Epithelial cell of esophagus (primary cell): ENCODE data around the gene SHLD3.
"Not testable (repeated sequence)": the region's sequence is repeated elsewhere in the genome, so short reads cannot be mapped to it uniquely, and the experiment has no call there.

Source experiments
- DNase-seq: peaks from one replicate; pipeline ENCODE4 v3.0.0; 2010; ENCODE audit warnings: low read depth
- H3K4me3 ChIP-seq: 2 replicates; pipeline ENCODE4 v1.5.1; 2011; ENCODE audit warnings: mild to moderate bottlenecking, low read length, control low read depth
- CTCF ChIP-seq: IDR thresholded peaks from 2 replicates; pipeline ENCODE4 v1.5.1; 2011; ENCODE audit warnings: low read depth, mild to moderate bottlenecking, low read length, control low read depth, inconsistent platforms; ENCODE audit not compliant: insufficient read depth; ENCODE audit errors: missing control alignments

The SHLD3 gene, protein sequence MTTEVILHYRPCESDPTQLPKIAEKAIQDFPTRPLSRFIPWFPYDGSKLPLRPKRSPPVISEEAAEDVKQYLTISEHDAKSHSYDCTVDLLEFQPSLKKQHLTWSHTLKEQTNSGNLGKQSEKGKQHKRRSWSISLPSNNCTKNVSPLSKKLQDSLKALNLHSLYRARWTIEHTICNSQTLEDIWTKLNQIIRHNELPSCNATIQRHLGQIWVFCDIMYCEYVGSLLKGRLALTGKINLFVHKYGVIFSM

DNA sequence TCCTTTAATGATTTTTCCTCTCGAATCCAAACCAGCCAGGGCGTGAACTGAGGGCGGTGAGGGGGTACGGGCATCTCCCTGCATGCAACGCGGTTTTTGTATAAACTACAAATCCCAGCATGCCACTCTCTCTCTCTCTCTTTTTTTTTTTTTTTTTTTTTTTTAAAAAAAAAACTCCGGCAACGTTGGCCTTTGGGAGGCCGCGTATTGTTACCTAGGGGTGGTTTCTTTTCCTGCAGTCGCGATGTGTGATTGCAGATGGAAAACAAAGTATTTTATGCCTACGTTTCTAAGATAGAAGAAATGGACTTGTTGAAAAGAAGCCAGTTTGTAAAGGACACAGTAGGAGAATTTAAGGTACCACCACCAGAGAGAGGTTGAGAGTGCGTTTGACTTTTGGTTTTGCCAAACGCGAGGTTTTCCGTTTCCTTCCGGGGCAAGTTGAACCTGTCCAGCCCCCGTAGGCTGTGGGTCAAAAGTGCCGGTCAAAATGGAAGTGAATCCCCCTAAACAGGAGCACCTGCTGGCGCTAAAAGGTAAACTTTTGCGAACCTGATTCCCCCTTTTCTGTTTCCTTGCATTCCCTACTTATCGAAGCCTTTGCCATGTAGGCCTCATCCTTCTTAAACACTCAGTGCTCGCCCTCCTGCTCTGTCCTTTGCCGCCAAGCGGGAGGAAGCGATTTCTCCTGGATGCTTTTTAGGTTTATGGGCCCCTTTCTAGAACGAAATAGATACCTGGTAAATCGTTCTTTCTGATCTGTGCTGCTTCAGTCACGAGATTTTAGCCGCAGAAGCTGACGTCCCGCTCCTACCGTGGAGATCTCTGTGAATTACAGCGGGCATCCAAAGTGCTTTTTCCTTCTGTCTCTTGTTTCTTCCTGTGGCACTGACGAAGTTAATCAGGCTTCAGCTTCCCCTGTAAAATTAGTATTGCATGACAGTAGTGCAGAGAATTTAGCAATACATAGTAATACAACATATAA, at the start of gene SHLD3, which contains the start of gene TRAPPC13:
Gene SHLD3 (plus strand): TSS at position 457 of the 985 bp plus-strand sequence. CDS start 4,561 bp downstream, outside the sequence.
Gene TRAPPC13 (plus strand): TSS at position 457 of the 985 bp plus-strand sequence. CDS start 34 bp downstream, at position 491.
- peak; percentile 84 for DNase-seq
- peak within 1 kb of the TSS; percentile 97 for H3K4me3 ChIP-seq
- TF ChIP-seq CTCF = no peak

DNA sequence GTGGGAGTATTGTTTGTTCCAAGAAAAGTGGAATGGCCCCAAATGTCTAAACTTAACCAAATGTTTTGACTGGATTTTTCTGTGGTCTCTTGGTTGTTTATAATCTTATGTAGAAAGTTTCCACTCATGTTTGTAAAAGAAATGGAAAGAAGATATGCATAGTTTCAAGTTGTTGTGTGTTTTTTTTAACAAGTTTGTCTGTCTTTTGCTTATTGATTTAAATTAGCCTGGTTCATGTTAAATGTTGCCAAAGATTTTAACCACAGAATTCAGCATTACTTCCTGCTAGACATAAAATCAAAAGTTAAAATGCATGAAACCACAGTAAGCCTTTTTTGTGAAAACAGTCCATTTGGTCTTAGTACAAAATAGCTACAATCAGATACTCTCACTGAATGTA, 47.7 kb upstream of the SHLD3 start:
- no peak overlapping the region for H3K4me3 ChIP-seq
- no peak for TF ChIP-seq CTCF
- no peak for DNase-seq

DNA sequence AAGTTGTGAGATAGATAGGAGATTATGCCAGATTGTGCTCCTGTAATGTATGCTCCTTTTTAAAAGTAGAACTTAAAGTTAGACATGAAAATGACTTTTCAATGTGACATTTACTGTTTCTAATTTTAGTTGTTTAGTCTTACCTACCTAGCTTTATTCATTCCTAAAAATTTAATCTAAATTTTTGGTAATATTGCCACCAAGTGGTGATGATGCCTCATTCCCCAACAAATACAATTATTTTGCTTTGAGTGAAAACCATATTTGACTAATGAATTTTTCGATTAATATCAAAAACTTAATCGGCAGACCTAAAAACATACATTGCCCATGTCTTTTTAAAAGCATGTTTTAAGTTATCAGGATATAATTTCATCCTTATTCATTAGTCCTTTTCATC, 36.1 kb upstream of the SHLD3 start:
- DNase-seq = no peak
- TF ChIP-seq CTCF = no peak
- no peak overlapping the region for H3K4me3 ChIP-seq

DNA sequence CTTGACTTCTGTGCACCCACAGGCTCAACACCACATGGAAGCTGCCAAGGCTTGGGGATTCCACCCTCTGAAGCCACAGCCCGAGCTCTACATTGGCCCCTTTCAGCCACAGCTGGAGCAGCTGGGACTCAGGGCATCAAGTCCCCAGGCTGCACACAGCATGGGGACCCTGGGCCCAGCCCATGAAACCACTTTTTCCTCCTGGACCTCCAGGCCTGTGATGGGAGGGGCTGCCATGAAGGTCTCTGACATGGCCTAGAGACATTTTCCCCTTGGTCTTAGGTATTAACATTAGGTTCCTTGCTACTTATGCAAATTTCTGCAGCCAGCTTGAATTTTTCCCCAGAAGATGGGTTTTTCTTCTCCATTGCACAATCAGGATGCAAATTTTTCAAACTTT, 23.1 kb upstream of the SHLD3 start:
- DNase-seq, H3K4me3 ChIP-seq: not testable (repeated sequence)

- peak; percentile 92 for DNase-seq
- no peak overlapping the region for H3K4me3 ChIP-seq
- TF ChIP-seq CTCF = no peak
These were observed 13.3 kb upstream of the SHLD3 start for GRCh38 chr5:65611524-65611923.

DNA sequence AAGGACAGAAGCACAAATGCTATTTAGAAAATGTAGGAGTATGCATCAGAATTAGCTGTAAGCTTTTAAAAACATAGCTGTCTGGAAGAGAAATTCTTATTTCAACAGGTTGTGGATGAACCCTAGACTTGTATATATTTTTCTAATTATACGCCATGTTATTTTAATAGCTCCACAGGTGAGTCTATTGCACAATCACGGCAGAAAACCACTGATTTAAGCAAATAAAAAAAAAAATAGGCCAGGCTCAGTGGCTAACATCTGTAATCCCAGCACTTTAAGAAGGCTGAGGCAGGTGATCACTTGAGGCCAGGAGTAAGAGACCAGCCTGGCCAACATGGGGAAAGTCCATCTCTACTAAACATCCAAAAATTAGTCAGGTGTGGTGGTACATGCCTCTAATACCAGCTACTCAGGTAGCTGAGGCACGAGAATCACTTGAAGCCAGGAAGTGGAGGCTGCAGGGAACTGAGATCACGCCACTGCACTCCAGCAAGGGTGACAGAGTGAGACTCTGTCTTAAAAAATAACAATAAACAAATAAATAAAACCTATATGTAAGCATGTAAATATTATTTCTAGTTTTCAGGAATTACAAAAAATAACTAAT, 12.4 kb upstream of the SHLD3 start:
- H3K4me3 ChIP-seq = no peak overlapping the region
- no peak for DNase-seq
- TF ChIP-seq CTCF = no peak

GRCh38 chr5:65620021-65620420, 4.8 kb upstream of the SHLD3 start:
- peak; percentile 37 for DNase-seq
- H3K4me3 ChIP-seq = no peak overlapping the region
- no peak for TF ChIP-seq CTCF

DNA sequence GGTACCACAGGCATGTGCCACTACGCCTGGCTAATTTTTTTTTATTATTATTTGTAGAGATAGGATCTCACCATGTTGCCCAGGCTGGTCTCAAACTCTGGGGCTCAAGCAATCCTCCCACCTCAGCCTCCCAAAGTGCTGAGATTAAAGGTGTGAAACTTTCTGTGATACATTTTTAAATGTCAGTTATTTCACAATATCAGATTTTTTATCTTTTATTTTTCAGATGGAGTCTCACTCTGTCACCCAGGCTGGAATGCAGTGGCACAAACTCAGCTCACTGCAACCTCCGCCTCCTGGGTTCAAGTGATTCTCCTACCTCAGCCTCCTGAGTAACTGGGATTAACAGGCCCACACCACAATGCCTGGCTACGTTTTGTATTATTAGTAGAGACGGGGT, 2.9 kb upstream of the SHLD3 start:
- not testable (repeated sequence) for DNase-seq

More for the DNA sequence above, 2.9 kb upstream of the SHLD3 start:
- H3K4me3 ChIP-seq = not testable (repeated sequence)
